HG03095 (cell line): ENCODE measurements around the gene LHFPL3.

Source experiments
- ATAC-seq: cut with Tn5 transposase; IDR thresholded peaks from one replicate; pipeline ENCODE4 v1.9.1; 2021; ENCODE audit warnings: moderate library complexity; ENCODE audit not compliant: unreplicated experiment

LHFPL3 gene

GRCh38 chr7:104955276-104955675 lies 626.9 kb downstream of the LHFPL3 start:
- no peak for ATAC-seq
